SK-N-SH treated with all-trans-retinoic acid at 6 μM for 48 hours (cell line): ENCODE results near the gene STXBP1.
A peak's percentile ranks its signal among the peaks of the same experiment; 100 is the strongest.

Experiments
- ATAC-seq: fragments of 200-7000 bp; cut with Tn5 transposase; 3 replicates; pipeline ENCODE4 v1.9.1; 2020; ENCODE audit warnings: mild to moderate bottlenecking, moderate library complexity
- ARNTL ChIP-seq: fragments of 450-650 bp; formaldehyde crosslinking; IDR thresholded peaks from 2 replicates; pipeline ENCODE4 v1.5.0; 2020; ENCODE audit warnings: low read depth, mild to moderate bottlenecking, moderate library complexity, borderline replicate concordance
- BACH2 ChIP-seq: fragments of 250-450 bp; sonication (Bioruptor Pico); IDR thresholded peaks from 2 replicates; pipeline ENCODE4 v1.9.0; 2021; ENCODE audit warnings: mild to moderate bottlenecking, borderline replicate concordance
- CSDC2 ChIP-seq: fragments of 250-450 bp; sonication (Bioruptor Pico); IDR thresholded peaks from 2 replicates; pipeline ENCODE4 v1.5.0; 2020; ENCODE audit warnings: mild to moderate bottlenecking, moderate library complexity
- ESRRG ChIP-seq: fragments of 250-450 bp; sonication (Bioruptor Pico); IDR thresholded peaks from 2 replicates; pipeline ENCODE4 v1.6.1; 2021; ENCODE audit warnings: mild to moderate bottlenecking
- GLIS3 ChIP-seq: fragments of 250-450 bp; sonication (Bioruptor Pico); IDR thresholded peaks from 2 replicates; pipeline ENCODE4 v1.5.0; 2020; ENCODE audit warnings: mild to moderate bottlenecking, moderate library complexity
- ISL1 ChIP-seq: fragments of 250-450 bp; sonication (Bioruptor Pico); IDR thresholded peaks from 2 replicates; pipeline ENCODE4 v2.1.2; 2022; ENCODE audit warnings: mild to moderate bottlenecking, moderate library complexity
- OSR1 ChIP-seq: fragments of 250-450 bp; sonication (Bioruptor Pico); IDR thresholded peaks from 2 replicates; pipeline ENCODE4 v1.8.0; 2022; ENCODE audit warnings: moderate library complexity, mild to moderate bottlenecking, inconsistent platforms
- PPARA ChIP-seq: fragments of 250-450 bp; sonication (Bioruptor Pico); IDR thresholded peaks from 2 replicates; pipeline ENCODE4 v1.5.0; 2020; ENCODE audit warnings: mild to moderate bottlenecking, borderline replicate concordance
- RARB ChIP-seq: fragments of 250-450 bp; sonication (Bioruptor Pico); IDR thresholded peaks from 2 replicates; pipeline ENCODE4 v1.8.0; 2021; ENCODE audit warnings: mild to moderate bottlenecking, moderate library complexity
- SNAI2 ChIP-seq: fragments of 250-450 bp; sonication (Bioruptor Pico); IDR thresholded peaks from 2 replicates; pipeline ENCODE4 v1.5.0; 2020; ENCODE audit warnings: mild to moderate bottlenecking, moderate library complexity
- TCF4 ChIP-seq: fragments of 250-450 bp; sonication (Bioruptor Pico); IDR thresholded peaks from 2 replicates; pipeline ENCODE4 v1.8.0; 2021; ENCODE audit warnings: mild to moderate bottlenecking, moderate library complexity, borderline replicate concordance
- TOX ChIP-seq: fragments of 250-450 bp; sonication (Bioruptor Pico); IDR thresholded peaks from 2 replicates; pipeline ENCODE4 v1.8.0; 2021; ENCODE audit warnings: mild to moderate bottlenecking, moderate library complexity, borderline replicate concordance
- TSHZ2 ChIP-seq: fragments of 250-450 bp; sonication (Bioruptor Pico); IDR thresholded peaks from 2 replicates; pipeline ENCODE4 v1.5.0; 2020; ENCODE audit warnings: mild to moderate bottlenecking, moderate library complexity
- ZFP3 ChIP-seq: fragments of 250-450 bp; sonication (Bioruptor Pico); IDR thresholded peaks from 2 replicates; pipeline ENCODE4 v1.5.0; 2020; ENCODE audit warnings: mild to moderate bottlenecking, moderate library complexity
- ZFP30 ChIP-seq: fragments of 450-650 bp; formaldehyde crosslinking; IDR thresholded peaks from 2 replicates; pipeline ENCODE4 v1.5.0; 2022; ENCODE audit warnings: mild to moderate bottlenecking, moderate library complexity
- ZNF565 ChIP-seq: fragments of 450-650 bp; formaldehyde crosslinking; conservative IDR thresholded peaks from 2 replicates; pipeline ENCODE4 v1.5.0; 2020; ENCODE audit warnings: low read depth, mild to moderate bottlenecking, moderate library complexity
- ZNF70 ChIP-seq: fragments of 450-650 bp; formaldehyde crosslinking; IDR thresholded peaks from 2 replicates; pipeline ENCODE4 v1.5.0; 2020; ENCODE audit warnings: mild to moderate bottlenecking, moderate library complexity
- ZNF8 ChIP-seq: fragments of 450-650 bp; formaldehyde crosslinking; IDR thresholded peaks from 2 replicates; pipeline ENCODE4 v1.5.0; 2020; ENCODE audit warnings: mild to moderate bottlenecking, moderate library complexity
- TF ChIP-seq, protein P1 (sequence below): fragments of 250-450 bp; sonication (Bioruptor Pico); IDR thresholded peaks from 2 replicates; pipeline ENCODE4 v1.5.1; 2020; ENCODE audit warnings: low read depth, mild to moderate bottlenecking, moderate library complexity
- TF ChIP-seq, protein P2 (sequence below): fragments of 250-450 bp; sonication (Bioruptor Pico); IDR thresholded peaks from 2 replicates; pipeline ENCODE4 v1.8.0; 2021; ENCODE audit warnings: low read depth, mild to moderate bottlenecking, moderate library complexity, borderline replicate concordance

STXBP1 gene

DNA sequence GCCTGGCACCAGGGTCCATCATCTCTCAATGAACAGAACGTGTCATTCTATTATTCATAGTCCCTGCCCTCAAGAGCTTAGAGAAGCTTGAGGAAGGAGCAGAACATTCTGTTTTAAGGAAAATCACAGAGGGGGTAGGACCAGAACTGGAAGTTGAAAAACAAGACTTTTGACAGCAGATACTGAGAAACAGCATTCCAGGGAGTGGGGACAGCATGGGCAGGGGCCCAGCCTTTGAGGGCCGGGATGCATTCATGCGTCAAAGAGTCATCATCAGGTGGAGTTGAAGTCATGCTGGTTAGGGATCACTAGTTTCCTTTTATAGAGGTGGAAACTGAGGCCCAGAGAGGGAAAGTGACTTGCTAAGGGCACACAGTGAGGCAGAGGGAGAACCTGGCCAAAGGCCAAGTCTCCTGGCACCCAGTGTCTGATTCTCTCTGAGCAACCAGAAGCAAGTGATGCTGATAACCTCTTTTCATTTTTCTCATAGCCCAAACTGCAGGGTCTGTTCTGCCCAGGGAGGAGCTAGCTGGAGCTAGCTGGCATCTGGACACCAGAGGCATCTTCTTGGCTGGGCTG, 41.5 kb upstream of the STXBP1 start (continued):
- TF ChIP-seq ZNF8 (CRISPR knock-in tag) (no peak), ISL1 (no peak), GLIS3 (no peak), ZNF70 (CRISPR knock-in tag) (no peak), RARB (CRISPR knock-in tag) (no peak), ARNTL (no peak)
- TF ChIP-seq, all 23 proteins: peak for 0

DNA sequence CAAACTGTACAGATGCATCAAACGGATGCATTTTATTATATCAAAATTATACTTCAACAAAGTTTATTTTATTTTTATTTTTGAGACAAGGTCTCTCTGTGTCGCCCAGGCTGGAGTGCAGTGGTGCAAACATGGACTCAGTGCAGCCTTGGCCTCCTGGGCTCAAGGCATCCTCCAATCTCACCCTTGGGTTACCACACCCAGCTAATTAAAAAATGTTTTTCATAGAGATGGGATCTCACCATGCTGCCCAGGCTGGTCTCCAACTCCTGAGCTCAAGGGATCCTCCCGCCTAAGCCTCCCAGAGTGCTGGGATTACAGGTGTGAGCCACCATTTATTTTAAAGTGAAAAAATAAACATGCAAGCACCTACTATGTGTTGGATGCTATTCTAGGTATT, 40.1 kb upstream of the STXBP1 start:
- no peak for ATAC-seq
- no peak for TF ChIP-seq TSHZ2 (CRISPR knock-in tag)
- TF ChIP-seq ESRRG, result no peak
- TF ChIP-seq OSR1, result no peak
- no peak for TF ChIP-seq TCF4 (CRISPR knock-in tag)

GRCh38 chr9:127572961-127573721, 38.9 kb upstream of the STXBP1 start:
- ATAC-seq, result no peak
- TF ChIP-seq ZNF565 (CRISPR knock-in tag) (no peak), PPARA (CRISPR knock-in tag) (no peak), TOX (CRISPR knock-in tag) (no peak), ZNF70 (CRISPR knock-in tag) (no peak), BACH2 (CRISPR knock-in tag) (no peak), TSHZ2 (CRISPR knock-in tag) (no peak), CSDC2 (CRISPR knock-in tag) (no peak), ZNF8 (CRISPR knock-in tag) (no peak), ISL1 (no peak), ZFP30 (CRISPR knock-in tag) (no peak)
- TF ChIP-seq, protein P1, sequence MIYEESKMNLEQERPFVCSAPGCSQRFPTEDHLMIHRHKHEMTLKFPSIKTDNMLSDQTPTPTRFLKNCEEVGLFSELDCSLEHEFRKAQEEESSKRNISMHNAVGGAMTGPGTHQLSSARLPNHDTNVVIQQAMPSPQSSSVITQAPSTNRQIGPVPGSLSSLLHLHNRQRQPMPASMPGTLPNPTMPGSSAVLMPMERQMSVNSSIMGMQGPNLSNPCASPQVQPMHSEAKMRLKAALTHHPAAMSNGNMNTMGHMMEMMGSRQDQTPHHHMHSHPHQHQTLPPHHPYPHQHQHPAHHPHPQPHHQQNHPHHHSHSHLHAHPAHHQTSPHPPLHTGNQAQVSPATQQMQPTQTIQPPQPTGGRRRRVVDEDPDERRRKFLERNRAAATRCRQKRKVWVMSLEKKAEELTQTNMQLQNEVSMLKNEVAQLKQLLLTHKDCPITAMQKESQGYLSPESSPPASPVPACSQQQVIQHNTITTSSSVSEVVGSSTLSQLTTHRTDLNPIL (CRISPR knock-in tag), result no peak

DNA sequence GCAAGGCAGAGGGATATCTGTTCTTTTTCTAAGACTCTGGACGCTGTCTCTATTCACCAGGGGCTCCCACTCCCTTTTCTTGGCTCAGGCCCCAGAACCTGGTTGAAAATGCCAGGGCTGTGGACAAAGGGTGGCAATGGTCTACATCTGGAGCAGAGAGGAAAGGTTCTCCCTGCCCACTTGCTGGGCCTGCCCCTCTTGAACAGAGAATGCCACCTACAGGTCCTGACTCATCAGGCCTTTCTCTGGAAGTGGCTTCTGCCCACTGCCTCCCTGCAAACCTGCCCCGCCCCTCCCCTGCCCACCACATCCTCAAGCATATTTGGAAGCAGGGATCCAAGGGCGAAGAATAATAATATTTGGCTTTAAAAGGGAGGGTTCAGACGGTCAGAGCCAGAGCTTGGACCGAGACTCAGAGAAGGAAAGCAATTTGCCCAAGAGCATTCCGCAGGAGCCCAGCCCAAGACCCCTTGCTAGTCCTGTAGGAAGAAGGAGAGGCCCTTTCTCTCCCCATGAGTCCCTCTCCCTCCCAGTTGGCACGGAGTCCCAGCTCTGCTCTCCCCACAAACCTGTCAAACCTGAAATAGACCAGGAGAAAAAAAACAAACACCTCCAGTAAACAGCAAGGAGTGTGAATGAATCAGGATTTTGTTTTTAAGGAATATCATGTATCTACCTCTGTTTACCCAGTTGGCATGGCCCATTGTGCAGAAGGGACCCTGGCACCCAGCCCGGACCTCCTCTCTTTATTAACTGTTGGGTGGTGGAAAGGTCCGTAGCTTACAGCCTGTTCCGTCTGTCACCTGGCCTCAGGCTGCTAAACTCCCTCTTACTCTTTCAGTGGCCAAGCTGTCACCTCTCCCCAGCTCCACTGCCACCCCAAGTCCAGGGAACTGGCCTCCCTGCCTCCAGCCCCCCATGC, 37.7 kb upstream of the STXBP1 start:
- TF ChIP-seq ISL1, result no peak
- TF ChIP-seq, protein P2, sequence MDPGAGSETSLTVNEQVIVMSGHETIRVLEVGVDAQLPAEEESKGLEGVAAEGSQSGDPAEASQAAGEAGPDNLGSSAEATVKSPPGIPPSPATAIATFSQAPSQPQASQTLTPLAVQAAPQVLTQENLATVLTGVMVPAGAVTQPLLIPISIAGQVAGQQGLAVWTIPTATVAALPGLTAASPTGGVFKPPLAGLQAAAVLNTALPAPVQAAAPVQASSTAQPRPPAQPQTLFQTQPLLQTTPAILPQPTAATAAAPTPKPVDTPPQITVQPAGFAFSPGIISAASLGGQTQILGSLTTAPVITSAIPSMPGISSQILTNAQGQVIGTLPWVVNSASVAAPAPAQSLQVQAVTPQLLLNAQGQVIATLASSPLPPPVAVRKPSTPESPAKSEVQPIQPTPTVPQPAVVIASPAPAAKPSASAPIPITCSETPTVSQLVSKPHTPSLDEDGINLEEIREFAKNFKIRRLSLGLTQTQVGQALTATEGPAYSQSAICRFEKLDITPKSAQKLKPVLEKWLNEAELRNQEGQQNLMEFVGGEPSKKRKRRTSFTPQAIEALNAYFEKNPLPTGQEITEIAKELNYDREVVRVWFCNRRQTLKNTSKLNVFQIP (CRISPR knock-in tag), result no peak
- TF ChIP-seq CSDC2 (CRISPR knock-in tag), result no peak
- TF ChIP-seq TOX (CRISPR knock-in tag), result no peak
- TF ChIP-seq BACH2 (CRISPR knock-in tag), result no peak
- TF ChIP-seq ZNF8 (CRISPR knock-in tag), result no peak
- TF ChIP-seq ZNF70 (CRISPR knock-in tag), result no peak
- no peak for TF ChIP-seq ZFP3 (CRISPR knock-in tag)
- TF ChIP-seq SNAI2 (CRISPR knock-in tag), result no peak
- TF ChIP-seq OSR1, result no peak
- no peak for TF ChIP-seq TSHZ2 (CRISPR knock-in tag)
- TF ChIP-seq ARNTL, result no peak
- peak; percentile 17 for ATAC-seq
